Loucy (cell line): ENCODE data around the gene ZCCHC2.

Experiments used
- EZH2phosphoT487 ChIP-seq: fragments of 200-600 bp; IDR thresholded peaks from 2 replicates; pipeline ENCODE4 v1.6.1; 2018; ENCODE audit warnings: antibody characterized with exemption, mild to moderate bottlenecking, moderate library complexity, borderline replicate concordance
- TF ChIP-seq, protein P1 (sequence below): fragments of 200-600 bp; sonication (generic); conservative IDR thresholded peaks from 2 replicates; pipeline ENCODE4 v1.5.1; 2014; ENCODE audit warnings: mild to moderate bottlenecking, antibody characterized with exemption, low read length

DNA sequence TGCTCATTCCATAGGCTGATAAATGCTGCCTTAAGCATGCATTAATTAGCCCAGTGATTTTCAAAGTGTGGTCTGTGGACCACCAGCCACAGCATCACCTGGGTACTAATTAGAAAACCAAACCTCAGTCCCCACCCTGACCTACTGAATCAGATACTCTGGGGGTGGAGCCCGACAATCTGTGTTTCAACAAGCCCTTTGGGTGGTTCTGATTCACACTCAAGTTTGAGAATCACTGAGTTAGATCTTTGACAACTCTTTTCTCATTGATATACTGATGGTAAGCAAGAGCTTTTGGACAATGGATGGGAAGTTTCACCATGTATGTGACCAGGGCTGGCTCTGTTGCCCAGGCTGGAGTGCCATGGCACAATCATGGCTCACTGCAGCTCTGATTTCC, 95.9 kb downstream of the ZCCHC2 start:
- TF ChIP-seq, protein P1, sequence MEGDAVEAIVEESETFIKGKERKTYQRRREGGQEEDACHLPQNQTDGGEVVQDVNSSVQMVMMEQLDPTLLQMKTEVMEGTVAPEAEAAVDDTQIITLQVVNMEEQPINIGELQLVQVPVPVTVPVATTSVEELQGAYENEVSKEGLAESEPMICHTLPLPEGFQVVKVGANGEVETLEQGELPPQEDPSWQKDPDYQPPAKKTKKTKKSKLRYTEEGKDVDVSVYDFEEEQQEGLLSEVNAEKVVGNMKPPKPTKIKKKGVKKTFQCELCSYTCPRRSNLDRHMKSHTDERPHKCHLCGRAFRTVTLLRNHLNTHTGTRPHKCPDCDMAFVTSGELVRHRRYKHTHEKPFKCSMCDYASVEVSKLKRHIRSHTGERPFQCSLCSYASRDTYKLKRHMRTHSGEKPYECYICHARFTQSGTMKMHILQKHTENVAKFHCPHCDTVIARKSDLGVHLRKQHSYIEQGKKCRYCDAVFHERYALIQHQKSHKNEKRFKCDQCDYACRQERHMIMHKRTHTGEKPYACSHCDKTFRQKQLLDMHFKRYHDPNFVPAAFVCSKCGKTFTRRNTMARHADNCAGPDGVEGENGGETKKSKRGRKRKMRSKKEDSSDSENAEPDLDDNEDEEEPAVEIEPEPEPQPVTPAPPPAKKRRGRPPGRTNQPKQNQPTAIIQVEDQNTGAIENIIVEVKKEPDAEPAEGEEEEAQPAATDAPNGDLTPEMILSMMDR: no peak
- TF ChIP-seq EZH2phosphoT487: no peak
